SK-N-SH (cell line): ENCODE results near the gene UBAP2L.

Experiments
- CHD2 ChIP-seq: fragments of 150-350 bp; IDR thresholded peaks from 2 replicates; pipeline ENCODE4 v1.6.1; 2018; ENCODE audit warnings: low read length; ENCODE audit not compliant: partially characterized antibody
- CTCF ChIP-seq: fragments of 200-600 bp; sonication (generic); IDR thresholded peaks from 2 replicates; pipeline ENCODE4 v1.6.1; 2017; ENCODE audit warnings: antibody characterized with exemption, mild to moderate bottlenecking, moderate library complexity
- ELF1 ChIP-seq: IDR thresholded peaks from 2 replicates; pipeline ENCODE4 v1.4.0; 2012
- IRF3 ChIP-seq: fragments of 150-350 bp; IDR thresholded peaks from 2 replicates; pipeline ENCODE4 v1.6.1; 2016; ENCODE audit warnings: mild to moderate bottlenecking, low read depth, low read length
- POLR2AphosphoS5 ChIP-seq: IDR thresholded peaks from 2 replicates; pipeline ENCODE4 v1.6.1; 2012; ENCODE audit warnings: low read depth, low read length
- RAD21 ChIP-seq: IDR thresholded peaks from 2 replicates; pipeline ENCODE4 v1.6.1; 2012; ENCODE audit warnings: mild to moderate bottlenecking, low read length
- RCOR1 ChIP-seq: fragments of 150-350 bp; IDR thresholded peaks from 2 replicates; pipeline ENCODE4 v1.6.1; 2017; ENCODE audit warnings: antibody characterized with exemption, low read length
- RFX5 ChIP-seq: IDR thresholded peaks from 2 replicates; pipeline ENCODE4 v1.6.1; 2012; ENCODE audit warnings: mild to moderate bottlenecking, improper control_type of control experiment, low read length
- TAF1 ChIP-seq: IDR thresholded peaks from 2 replicates; pipeline ENCODE4 v1.6.1; 2012; ENCODE audit warnings: low read depth, mild to moderate bottlenecking, low read length, moderate library complexity, borderline replicate concordance
- USF1 ChIP-seq: IDR thresholded peaks from 2 replicates; pipeline ENCODE4 v1.4.0; 2012; ENCODE audit warnings: low read depth, borderline replicate concordance

GRCh38 chr1:154212083-154212482, 8.7 kb upstream of the UBAP2L start:
- TF ChIP-seq CHD2 = no peak
- no peak for TF ChIP-seq USF1
- no peak for TF ChIP-seq RAD21
- TF ChIP-seq IRF3 = no peak
- no peak for TF ChIP-seq CTCF
- TF ChIP-seq ELF1 = no peak
- TF ChIP-seq POLR2AphosphoS5 = no peak
- TF ChIP-seq RCOR1 = no peak
- no peak for TF ChIP-seq TAF1
- TF ChIP-seq RFX5 = no peak
